HG02610 (cell line): ENCODE results near the gene OR52N2.

Experiments used
- ATAC-seq: cut with Tn5 transposase; IDR thresholded peaks from one replicate; pipeline ENCODE4 v1.9.1; 2021; ENCODE audit warnings: mild to moderate bottlenecking, moderate library complexity; ENCODE audit not compliant: unreplicated experiment

Gene OR52N2

GRCh38 chr11:5808500-5809121 lies at the start of gene OR52N2:
TSS of gene OR52N2 (plus strand) at chr11:5808924. CDS start at chr11:5820336, 11,412 bp downstream.
- ATAC-seq, result peak; percentile 95

GRCh38 chr11:5767056-5767455 lies 41.7 kb upstream of the OR52N2 start:
- ATAC-seq, result no peak

DNA sequence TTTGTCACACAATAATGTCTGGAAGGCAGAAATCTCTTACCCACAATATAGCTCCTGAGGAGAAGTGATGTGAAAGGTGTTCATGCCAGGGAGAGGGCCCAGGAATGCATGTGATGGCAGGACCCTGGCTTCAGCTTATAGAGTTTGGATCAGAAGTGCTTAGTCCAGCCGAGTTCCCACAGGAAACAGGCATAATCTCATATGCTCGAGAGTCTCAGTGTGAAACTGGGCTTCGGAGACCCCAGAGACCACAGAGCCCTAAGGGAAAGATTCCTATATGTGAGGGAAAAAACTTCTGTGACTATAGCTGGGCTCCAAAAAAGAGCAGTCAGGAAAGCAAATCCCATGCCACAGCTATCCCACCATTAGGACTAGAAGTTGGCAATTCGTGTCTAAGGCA lies 25.5 kb upstream of the OR52N2 start, which contains the start of gene OR52N5:
OR52N5 (minus strand) TSS at position 101 of the 400 bp plus-strand sequence. CDS start 4,721 bp downstream, outside the sequence.
- no peak for ATAC-seq

DNA sequence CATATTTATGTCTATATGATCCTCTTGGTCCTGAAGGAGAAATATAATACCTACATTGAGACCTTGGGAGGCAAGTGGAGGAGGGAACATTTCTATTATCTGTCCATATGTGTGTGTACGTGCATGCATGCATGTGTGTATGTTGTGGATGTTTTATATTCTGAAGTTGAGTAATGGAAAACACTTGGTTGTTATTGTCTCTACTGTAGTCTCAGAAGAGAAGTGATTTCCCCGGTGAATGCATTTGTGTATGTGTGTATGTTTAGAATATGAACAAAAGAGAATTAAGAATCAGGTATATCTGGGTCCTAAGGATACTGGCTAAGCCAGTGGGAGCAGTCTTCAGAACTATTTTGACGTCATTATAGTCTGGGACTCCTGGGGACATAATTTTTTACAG lies 17.6 kb upstream of the OR52N2 start, which contains the start of gene OR52N1:
OR52N1 (minus strand) TSS at position 101 of the 400 bp plus-strand sequence. CDS start 2,449 bp downstream, outside the sequence.
- ATAC-seq, result no peak

DNA sequence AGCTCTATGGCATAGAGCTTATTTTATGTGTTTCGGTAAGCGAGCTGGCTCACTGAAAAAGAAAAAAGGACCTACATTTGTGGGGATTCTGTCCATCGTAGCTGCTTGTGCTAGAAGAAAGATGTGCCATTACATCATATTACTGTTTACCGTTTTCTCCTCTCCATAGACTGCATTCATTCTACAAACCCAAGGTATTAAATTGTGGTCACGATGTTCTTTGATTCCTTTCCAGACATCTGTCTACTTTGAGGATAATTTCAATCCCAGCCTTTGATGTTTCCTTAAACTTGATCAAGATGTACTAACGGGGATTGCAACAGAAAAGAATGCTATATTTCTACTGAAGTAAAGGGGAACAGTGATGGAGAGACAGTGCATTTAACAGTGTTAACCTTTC lies 12.2 kb upstream of the OR52N2 start:
- no peak for ATAC-seq

DNA sequence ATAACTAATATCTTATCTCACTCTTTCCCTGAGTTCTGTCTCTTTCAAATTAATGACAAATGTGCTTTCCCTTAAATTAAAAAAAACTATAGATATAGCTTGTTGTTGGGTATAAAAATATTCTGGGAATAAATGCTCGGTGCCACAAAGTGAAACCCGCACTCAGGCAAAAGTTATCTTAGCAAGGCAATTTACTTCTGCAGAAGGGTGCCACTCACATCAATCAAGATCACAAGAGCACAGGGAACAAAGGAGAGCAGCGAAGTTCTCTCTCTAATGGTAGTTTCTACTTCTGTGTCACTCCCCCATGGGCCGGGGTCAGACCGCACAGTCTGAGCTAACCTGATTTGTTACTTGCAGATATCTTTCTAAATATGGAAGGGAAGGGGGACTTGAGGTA lies 4.7 kb upstream of the OR52N2 start:
- no peak for ATAC-seq

DNA sequence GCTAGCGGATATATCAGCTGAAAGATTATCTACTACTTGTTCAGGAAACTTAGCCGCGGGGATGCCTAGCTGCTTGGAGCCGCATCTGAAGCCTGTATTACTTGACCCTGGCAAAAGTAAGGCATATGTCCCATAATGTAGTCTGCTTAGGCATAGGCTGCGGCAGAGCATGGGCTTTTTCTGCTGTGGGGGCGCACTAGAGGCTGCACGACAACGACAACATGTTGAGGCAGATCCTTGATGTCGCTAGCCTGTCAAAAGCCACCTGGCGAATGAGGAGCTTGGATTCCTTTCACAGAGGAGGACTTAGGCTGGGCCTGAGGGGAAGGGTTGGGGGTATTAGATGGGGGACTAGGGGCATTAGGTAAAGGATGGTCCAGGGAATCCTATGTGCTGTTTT lies 1.1 kb upstream of the OR52N2 start:
- no peak for ATAC-seq

GRCh38 chr11:5809122-5809519 lies 397 bp downstream of the OR52N2 start:
- peak; percentile 38 for ATAC-seq

DNA sequence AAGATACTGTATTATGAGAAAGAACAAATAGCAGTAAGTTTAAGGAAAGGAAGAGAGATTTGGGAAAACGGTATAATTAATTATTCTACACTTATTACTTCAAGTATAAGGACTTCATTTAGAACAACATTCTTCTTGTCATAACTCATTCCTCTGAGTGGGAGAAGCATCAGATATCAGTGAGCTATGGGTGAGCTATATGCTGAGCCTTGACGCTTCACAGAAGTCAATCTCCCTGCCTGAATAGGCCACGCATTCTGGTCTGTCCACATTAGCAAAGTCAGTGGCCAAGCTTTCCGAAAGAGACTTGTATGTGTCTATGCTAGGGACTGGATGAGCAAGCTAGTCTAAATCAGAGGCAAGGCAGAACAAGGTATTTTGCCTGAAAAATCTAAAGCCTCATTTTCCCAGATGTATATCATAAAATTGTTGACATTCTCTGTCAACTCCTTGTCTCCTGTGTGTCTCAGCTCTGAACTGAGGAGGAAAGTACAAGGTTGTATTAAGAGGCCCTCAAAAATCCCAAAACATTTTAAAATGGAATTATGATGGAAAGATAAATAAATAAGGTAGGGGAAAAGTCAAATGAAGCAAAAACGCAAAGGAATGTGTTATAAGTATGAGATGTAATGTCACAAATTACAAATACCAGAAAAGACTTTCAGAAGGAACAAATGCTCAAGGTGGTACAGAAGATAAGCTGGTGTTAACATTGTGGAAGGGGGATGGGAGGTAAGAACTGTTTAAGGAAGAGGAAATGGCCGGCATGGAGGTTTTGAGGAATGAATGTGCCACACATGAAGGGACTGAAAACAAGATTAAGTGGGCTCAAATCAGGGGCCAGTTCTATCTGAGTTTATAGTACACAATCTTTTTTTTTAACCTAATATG lies 1.4 kb downstream of the OR52N2 start:
- no peak for ATAC-seq

GRCh38 chr11:5815534-5815933 lies 6.8 kb downstream of the OR52N2 start:
- no peak for ATAC-seq

DNA sequence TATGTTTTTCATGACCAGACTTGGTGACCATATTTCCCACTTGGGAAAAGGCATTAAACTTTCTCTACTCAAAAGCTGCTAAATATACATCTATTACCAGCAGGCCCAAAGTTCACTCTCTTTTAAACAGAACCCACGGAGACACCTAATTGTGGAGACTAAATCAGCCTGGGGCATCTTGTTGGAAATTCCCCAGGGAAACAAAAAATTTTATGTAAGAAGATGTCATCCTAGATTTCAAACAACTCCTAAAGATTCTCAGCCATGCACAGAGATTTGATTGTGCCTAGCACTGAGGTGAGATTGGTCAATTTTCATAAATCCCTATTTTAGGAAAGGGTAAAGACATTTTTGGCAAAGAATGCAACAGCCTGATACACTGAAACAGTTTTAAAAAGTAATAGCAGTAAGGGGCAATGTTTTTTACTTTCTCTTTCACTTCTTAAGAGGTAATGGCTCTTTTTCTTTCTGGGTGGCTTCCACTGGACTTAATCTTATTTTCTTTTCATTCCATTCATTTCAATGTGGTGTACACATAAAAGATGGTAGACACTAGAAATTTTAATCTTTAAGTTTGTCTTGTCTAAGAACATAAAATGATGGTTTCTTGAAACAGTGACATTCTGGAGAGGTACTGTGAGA lies 9.6 kb downstream of the OR52N2 start:
- peak; percentile 56 for ATAC-seq

GRCh38 chr11:5831196-5831829 lies 22.6 kb downstream of the OR52N2 start:
- no peak for ATAC-seq

DNA sequence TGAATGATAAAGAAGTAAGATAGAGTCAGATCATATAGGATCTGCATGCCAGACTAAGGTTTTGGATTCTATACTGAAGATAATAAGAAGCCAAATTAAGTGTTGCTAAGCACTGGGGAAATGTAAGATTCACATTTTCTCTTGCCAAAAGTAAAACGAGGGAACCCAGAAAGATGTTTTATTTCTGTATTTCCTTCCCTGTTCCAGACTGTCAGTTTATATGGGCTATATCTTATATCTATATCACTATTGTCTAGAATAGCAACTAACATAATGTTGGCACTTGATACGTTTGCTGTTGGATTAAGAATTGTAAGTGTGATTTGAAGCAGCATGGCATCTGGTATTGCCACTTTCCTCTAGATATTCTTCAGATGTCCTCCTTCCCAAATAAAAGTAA lies 24.7 kb downstream of the OR52N2 start:
- no peak for ATAC-seq

GRCh38 chr11:5837695-5838094 lies 29.0 kb downstream of the OR52N2 start:
- ATAC-seq, result no peak

DNA sequence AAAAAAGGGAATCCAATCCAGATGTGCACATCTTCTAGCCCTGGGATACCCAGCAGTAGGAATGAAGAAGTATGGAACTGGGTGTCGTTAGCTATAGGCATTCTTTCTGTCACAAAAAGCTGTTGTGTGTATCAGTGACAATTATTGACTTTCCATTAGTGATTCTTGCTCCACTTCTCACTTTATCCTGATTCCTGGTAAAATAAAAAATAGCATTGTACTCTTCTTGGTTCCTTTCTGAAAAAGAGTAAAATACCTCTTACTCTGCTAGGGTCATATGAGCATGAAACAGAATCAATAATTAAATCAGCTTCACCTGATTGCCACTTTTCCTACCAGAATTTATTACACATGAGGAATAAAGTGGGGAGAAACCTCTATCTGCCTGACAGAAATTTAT lies 33.1 kb downstream of the OR52N2 start, which contains the start of gene OR52E6:
OR52E6 (minus strand) TSS at position 101 of the 400 bp plus-strand sequence; CDS start at position 101, 0 bp downstream.
- no peak for ATAC-seq

GRCh38 chr11:5846701-5847100 lies 38.0 kb downstream of the OR52N2 start:
- ATAC-seq, result no peak

DNA sequence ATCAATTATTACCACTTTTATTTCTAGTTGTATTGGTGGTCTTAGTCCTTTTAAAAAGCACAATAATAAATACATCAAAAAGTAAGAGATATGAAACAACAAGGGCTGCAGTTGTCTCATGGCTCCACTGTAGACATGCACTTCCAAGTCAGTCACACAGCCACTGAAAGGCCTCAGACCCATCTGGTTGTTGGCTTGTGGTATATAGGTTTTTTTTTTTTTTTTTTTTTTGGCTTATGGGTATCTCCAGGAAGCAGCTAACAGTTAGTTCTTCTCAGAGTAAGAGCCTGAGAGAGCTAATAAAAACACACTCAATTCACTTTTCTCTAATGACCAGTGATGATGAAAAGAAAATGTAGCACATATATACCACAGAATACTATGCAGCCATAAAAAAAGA lies 39.0 kb downstream of the OR52N2 start:
- no peak for ATAC-seq

- no peak for ATAC-seq
Observed at GRCh38 chr11:5851002-5851401, 42.3 kb downstream of the OR52N2 start.

DNA sequence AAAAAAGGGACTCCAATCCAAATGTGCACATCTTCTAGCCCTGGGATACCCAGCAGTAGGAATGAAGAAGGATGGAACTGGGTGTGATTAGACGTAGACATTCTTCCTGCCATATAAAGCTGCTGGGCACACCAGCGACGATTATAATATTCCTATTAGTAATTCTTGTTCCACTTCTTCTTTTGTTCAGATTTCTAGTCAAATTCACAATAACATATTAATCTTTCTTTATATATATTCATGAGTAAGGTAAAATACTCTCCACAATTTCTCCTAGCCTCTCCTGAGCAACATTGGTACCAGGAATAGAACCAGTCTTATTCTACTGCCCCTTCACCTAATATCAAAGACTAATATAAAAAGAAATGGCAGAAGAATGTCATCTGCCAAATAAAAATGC lies 48.9 kb downstream of the OR52N2 start, which contains the start of gene OR52E8:
OR52E8 (minus strand) TSS at position 101 of the 400 bp plus-strand sequence; CDS start at position 101, 0 bp downstream.
- ATAC-seq, result no peak

DNA sequence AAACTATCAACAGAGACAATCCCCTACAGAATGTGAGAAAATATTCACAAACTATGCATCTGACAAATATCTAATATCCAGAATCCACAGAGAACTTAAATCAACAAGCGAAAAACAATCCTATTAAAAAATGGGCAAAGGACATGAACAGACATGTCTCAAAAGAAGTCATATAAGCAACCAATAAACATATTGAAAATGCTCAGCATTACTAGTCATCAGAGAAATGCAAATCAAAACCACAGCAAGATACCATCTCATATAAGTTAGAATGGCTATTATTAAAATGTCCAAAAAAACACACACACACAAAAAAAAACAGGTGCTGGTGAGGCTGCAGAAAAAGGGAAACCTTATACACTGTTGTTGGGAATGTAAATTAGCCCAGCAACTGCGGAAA lies 57.1 kb downstream of the OR52N2 start:
- ATAC-seq, result no peak
